H9 (cell line): ENCODE results near the gene NOTCH1. TPM values are rescaled to one million over a fixed set of nuclear protein-coding genes. Genes with fewer than 3 reads are reported as not detected.

Experiments
- DNase-seq: peaks from one replicate; pipeline ENCODE4 v3.0.0-alpha.2; 2017
- H2AFZ ChIP-seq: one replicate; pipeline ENCODE4 v1.6.1; 2013; ENCODE audit warnings: mild to moderate bottlenecking, low read length, control low read depth, moderate library complexity
- H2AK5ac ChIP-seq: 2 replicates; pipeline ENCODE4 v1.6.1; 2013; ENCODE audit warnings: low read length, control low read depth, mixed read lengths; ENCODE audit not compliant: insufficient read length
- H2BK120ac ChIP-seq: one replicate; pipeline ENCODE4 v1.6.1; 2013; ENCODE audit warnings: low read depth, mild to moderate bottlenecking, low read length, control low read depth, inconsistent platforms; ENCODE audit not compliant: poor library complexity, severe bottlenecking
- H2BK12ac ChIP-seq: 2 replicates; pipeline ENCODE4 v1.6.1; 2013; ENCODE audit warnings: low read length, control low read depth, mixed read lengths, low read depth; ENCODE audit not compliant: insufficient read length
- H2BK15ac ChIP-seq: 2 replicates; pipeline ENCODE4 v1.6.1; 2013; ENCODE audit warnings: low read depth, low read length, control low read depth
- H2BK20ac ChIP-seq: one replicate; pipeline ENCODE4 v1.6.1; 2013; ENCODE audit warnings: low read depth, mild to moderate bottlenecking, low read length, control low read depth, inconsistent platforms; ENCODE audit not compliant: poor library complexity, severe bottlenecking
- H2BK5ac ChIP-seq: 2 replicates; pipeline ENCODE4 v1.6.1; 2013; ENCODE audit warnings: low read length, control low read depth, mixed read lengths; ENCODE audit not compliant: insufficient read length
- H3K14ac ChIP-seq: 2 replicates; pipeline ENCODE4 v1.6.1; 2013; ENCODE audit warnings: low read length, control low read depth; ENCODE audit not compliant: insufficient read depth
- H3K18ac ChIP-seq: 2 replicates; pipeline ENCODE4 v1.6.1; 2013; ENCODE audit warnings: low read depth, mild to moderate bottlenecking, mixed read lengths, low read length, control low read depth; ENCODE audit not compliant: insufficient read length
- H3K23ac ChIP-seq: 2 replicates; pipeline ENCODE4 v1.6.1; 2013; ENCODE audit warnings: low read length, control low read depth, mixed read lengths, low read depth; ENCODE audit not compliant: insufficient read length
- H3K23me2 ChIP-seq: 2 replicates; pipeline ENCODE4 v1.6.1; 2013; ENCODE audit warnings: low read depth, mild to moderate bottlenecking, mixed read lengths, low read length, control low read depth; ENCODE audit not compliant: insufficient read length, poor library complexity, severe bottlenecking
- H3K27ac ChIP-seq: 2 replicates; pipeline ENCODE4 v1.5.1; 2013; ENCODE audit warnings: low read length, control low read depth, mixed read lengths, low read depth; ENCODE audit not compliant: insufficient read length
- H3K27me3 ChIP-seq: 2 replicates; pipeline ENCODE4 v1.6.1; 2013; ENCODE audit warnings: low read length, control low read depth, inconsistent platforms; ENCODE audit not compliant: insufficient read depth
- H3K4ac ChIP-seq: 2 replicates; pipeline ENCODE4 v1.6.1; 2013; ENCODE audit warnings: low read depth, mild to moderate bottlenecking, control low read depth, inconsistent platforms, low read length, moderate library complexity
- H3K4me1 ChIP-seq: 2 replicates; pipeline ENCODE4 v1.6.1; 2013; ENCODE audit warnings: low read length, control low read depth, inconsistent platforms; ENCODE audit not compliant: insufficient read depth
- H3K4me2 ChIP-seq: 2 replicates; pipeline ENCODE4 v1.6.1; 2013; ENCODE audit warnings: low read length, control low read depth, mixed read lengths; ENCODE audit not compliant: insufficient read length, insufficient read depth
- H3K56ac ChIP-seq: 2 replicates; pipeline ENCODE4 v1.6.1; 2013; ENCODE audit warnings: low read depth, mild to moderate bottlenecking, mixed read lengths, low read length, control low read depth; ENCODE audit not compliant: insufficient read length
- H3K79me1 ChIP-seq: 2 replicates; pipeline ENCODE4 v1.6.1; 2013; ENCODE audit warnings: low read depth, mild to moderate bottlenecking, moderate library complexity, low read length, control low read depth, inconsistent platforms; ENCODE audit not compliant: insufficient read depth, poor library complexity, severe bottlenecking
- H3K79me2 ChIP-seq: 2 replicates; pipeline ENCODE4 v1.6.1; 2013; ENCODE audit warnings: low read length, control low read depth, inconsistent platforms; ENCODE audit not compliant: insufficient read depth
- H3K9ac ChIP-seq: 2 replicates; pipeline ENCODE4 v1.6.1; 2013; ENCODE audit warnings: low read length, control low read depth, mixed read lengths; ENCODE audit not compliant: insufficient read length; ENCODE audit errors: extremely low read depth
- H3K9me3 ChIP-seq: one replicate; pipeline ENCODE4 v1.6.1; 2013; ENCODE audit warnings: low read depth, low read length, inconsistent platforms; ENCODE audit not compliant: control insufficient read depth
- H3T11ph ChIP-seq: one replicate; pipeline ENCODE4 v1.6.1; 2013; ENCODE audit warnings: mild to moderate bottlenecking, low read length, control low read depth, inconsistent platforms
- H4K20me1 ChIP-seq: one replicate; pipeline ENCODE4 v1.6.1; 2013; ENCODE audit not compliant: control insufficient read depth, insufficient read length, insufficient read depth
- H4K5ac ChIP-seq: 2 replicates; pipeline ENCODE4 v1.6.1; 2013; ENCODE audit warnings: low read depth, mild to moderate bottlenecking, mixed read lengths, low read length, control low read depth; ENCODE audit not compliant: insufficient read length
- H4K8ac ChIP-seq: replicated peaks from 2 replicates; pipeline ENCODE4 v1.6.1; 2013; ENCODE audit warnings: low read length, control low read depth, mixed read lengths, low read depth; ENCODE audit not compliant: insufficient read length
- H4K91ac ChIP-seq: 2 replicates; pipeline ENCODE4 v1.6.1; 2013; ENCODE audit warnings: low read depth, mild to moderate bottlenecking, moderate library complexity, mixed read lengths, low read length, control low read depth; ENCODE audit not compliant: insufficient read length
- H3K27ac Mint-ChIP-seq, 3 experiments: 2 replicates in 2 of 3; 3 replicates in 1 of 3; pipeline ENCODE4 v1.8.0; 2020 to 2021; ENCODE audit warnings: mixed read lengths in 3 of 3, mild to moderate bottlenecking in 1 of 3, moderate library complexity in 1 of 3
- H3K27me3 Mint-ChIP-seq: 2 replicates; pipeline ENCODE4 v1.8.0; 2021; ENCODE audit warnings: low read depth, mild to moderate bottlenecking, moderate library complexity, mixed read lengths
- H3K36me3 Mint-ChIP-seq, 3 experiments: 2 replicates in 2 of 3; 3 replicates in 1 of 3; pipeline ENCODE4 v1.8.0; 2020 to 2021; ENCODE audit warnings: low read depth in 3 of 3, mixed read lengths in 3 of 3; ENCODE audit not compliant: insufficient read depth in 1 of 3
- H3K4me1 Mint-ChIP-seq, 2 experiments: 2 replicates each; pipeline ENCODE4 v1.8.0; 2020; ENCODE audit warnings: mixed read lengths in 2 of 2
- H3K4me3 Mint-ChIP-seq, 2 experiments: 2 replicates in 1 of 2; 3 replicates in 1 of 2; pipeline ENCODE4 v1.8.0; 2020 to 2021; ENCODE audit warnings: mild to moderate bottlenecking in 2 of 2, mixed read lengths in 2 of 2, moderate library complexity in 1 of 2
- H3K9me3 Mint-ChIP-seq, 2 experiments: 2 replicates in 1 of 2; 3 replicates in 1 of 2; pipeline ENCODE4 v1.8.0; 2020; ENCODE audit warnings: mild to moderate bottlenecking in 2 of 2, mixed read lengths in 2 of 2, moderate library complexity in 1 of 2
- WGBS: extraction: QIAGEN DNeasy Blood & Tissue Kit; methylation state at CpG from one replicate; pipeline ENCODE4 v1.1.7; 2013; ENCODE audit warnings: missing lambda C conversion rate, low lambda C conversion rate, mixed read lengths; ENCODE audit not compliant: insufficient read length; ENCODE audit errors: extremely low coverage; 5-methylcytosine and 5-hydroxymethylcytosine counted together
- total RNA-seq: library from RNA; stranded (reverse); gene quantifications from 2 replicates; pipeline ENCODE4 v1.2.1, GENCODE V29; 2021
- TF ChIP-seq, protein P1 (sequence below): fragments of 200-600 bp; sonication (generic); conservative IDR thresholded peaks from 3 replicates; pipeline ENCODE4 v1.8.0; 2021; ENCODE audit warnings: antibody characterized with exemption, mild to moderate bottlenecking

Gene NOTCH1
- total RNA-seq, 1 experiment from 2014 or later: 71.6 TPM

GRCh38 chr9:136517012-136517743 lies 28.7 kb downstream of the NOTCH1 start:
- Histone ChIP-seq H2BK5ac (no peak overlapping the region), H3K27me3 (no peaks in the 10 kb centered on the region), H3K9me3 (no peaks in the 10 kb centered on the region), H4K20me1 (peaks cover 3% of the 10 kb centered on the region), H2BK15ac (no peak overlapping the region), H2BK12ac (no peak overlapping the region), H3K4me1 (no peaks in the 10 kb centered on the region), H2AK5ac (no peak overlapping the region), H2AFZ (no peak overlapping the region), H3K4ac (no peak overlapping the region), H2BK120ac (no peak overlapping the region), H3K18ac (no peak overlapping the region), H3K14ac (no peak overlapping the region), H4K8ac (no peak overlapping the region), H2BK20ac (no peak overlapping the region), H3K4me2 (no peak overlapping the region), H3K79me1 (no peaks in the 10 kb centered on the region), H3K79me2 (no peaks in the 10 kb centered on the region), H3K23me2 (no peaks in the 10 kb centered on the region), H3K27ac (no peak overlapping the region), H3T11ph (no peak overlapping the region), H3K23ac (no peak overlapping the region), H4K5ac (no peak overlapping the region), H4K91ac (no peak overlapping the region), H3K9ac (no peak overlapping the region), H3K56ac (no peak overlapping the region)
- H3K27me3 Mint-ChIP-seq: no peaks in the 10 kb centered on the region
- no peaks in the 10 kb centered on the region for H3K9me3 Mint-ChIP-seq
- no peak overlapping the region for H3K4me3 Mint-ChIP-seq
- H3K36me3 Mint-ChIP-seq: peaks cover 2 to 47% (median 36%) of the 10 kb centered on the region in 3 experiments; a peak in 6 of 7 replicates
- TF ChIP-seq, protein P1, sequence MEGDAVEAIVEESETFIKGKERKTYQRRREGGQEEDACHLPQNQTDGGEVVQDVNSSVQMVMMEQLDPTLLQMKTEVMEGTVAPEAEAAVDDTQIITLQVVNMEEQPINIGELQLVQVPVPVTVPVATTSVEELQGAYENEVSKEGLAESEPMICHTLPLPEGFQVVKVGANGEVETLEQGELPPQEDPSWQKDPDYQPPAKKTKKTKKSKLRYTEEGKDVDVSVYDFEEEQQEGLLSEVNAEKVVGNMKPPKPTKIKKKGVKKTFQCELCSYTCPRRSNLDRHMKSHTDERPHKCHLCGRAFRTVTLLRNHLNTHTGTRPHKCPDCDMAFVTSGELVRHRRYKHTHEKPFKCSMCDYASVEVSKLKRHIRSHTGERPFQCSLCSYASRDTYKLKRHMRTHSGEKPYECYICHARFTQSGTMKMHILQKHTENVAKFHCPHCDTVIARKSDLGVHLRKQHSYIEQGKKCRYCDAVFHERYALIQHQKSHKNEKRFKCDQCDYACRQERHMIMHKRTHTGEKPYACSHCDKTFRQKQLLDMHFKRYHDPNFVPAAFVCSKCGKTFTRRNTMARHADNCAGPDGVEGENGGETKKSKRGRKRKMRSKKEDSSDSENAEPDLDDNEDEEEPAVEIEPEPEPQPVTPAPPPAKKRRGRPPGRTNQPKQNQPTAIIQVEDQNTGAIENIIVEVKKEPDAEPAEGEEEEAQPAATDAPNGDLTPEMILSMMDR: no peak
- no peak overlapping the region for H3K27ac Mint-ChIP-seq
- WGBS: no CpG with 5 or more reads among the region's 37 CpGs
- no peaks in the 10 kb centered on the region for H3K4me1 Mint-ChIP-seq
- no peak for DNase-seq
